ENCODE measurements around the gene RSRC2.
"Not testable (repeated sequence)": the region's sequence is repeated elsewhere in the genome, so short reads cannot be mapped to it uniquely, and the experiment has no call there.

The RSRC2 gene

GRCh38 chr12:122516544-122517361 lies 10.0 kb downstream of the RSRC2 start:
- DNase-seq: no peak

GRCh38 chr12:122515275-122515674 lies 11.5 kb downstream of the RSRC2 start:
- DNase-seq: no peak

- DNase-seq: no peak
Measured at GRCh38 chr12:122513660-122514059, 13.1 kb downstream of the RSRC2 start.

- DNase-seq: not testable (repeated sequence)
Measured at GRCh38 chr12:122513028-122513427, 13.7 kb downstream of the RSRC2 start.

GRCh38 chr12:122508163-122508562 lies 18.6 kb downstream of the RSRC2 start:
- no peak for DNase-seq

GRCh38 chr12:122506393-122506938 lies 20.3 kb downstream of the RSRC2 start:
- no peak for DNase-seq

- DNase-seq: no peak
Measured at GRCh38 chr12:122505419-122506051, 21.2 kb downstream of the RSRC2 start.

- DNase-seq: no peak
Measured at GRCh38 chr12:122503783-122504590, 22.7 kb downstream of the RSRC2 start.

- DNase-seq: no peak
Measured at GRCh38 chr12:122503147-122503751, 23.5 kb downstream of the RSRC2 start.

- no peak for DNase-seq
Measured at GRCh38 chr12:122501489-122501989, 25.2 kb downstream of the RSRC2 start.

GRCh38 chr12:122500685-122501488 lies 25.8 kb downstream of the RSRC2 start, which contains the start of gene ZCCHC8:
ZCCHC8 (minus strand) TSS chr12:122500932; CDS start chr12:122500840, 92 bp downstream.
- DNase-seq: peak; percentile 97

GRCh38 chr12:122499991-122500684 lies 26.6 kb downstream of the RSRC2 start:
- DNase-seq: peak; percentile 37 to 50

GRCh38 chr12:122495258-122495657 lies 31.5 kb downstream of the RSRC2 start:
- no peak for DNase-seq

- DNase-seq: not testable (repeated sequence)
Measured at GRCh38 chr12:122493222-122493621, 33.5 kb downstream of the RSRC2 start.

GRCh38 chr12:122491991-122492390 lies 34.7 kb downstream of the RSRC2 start:
- no peak for DNase-seq

GRCh38 chr12:122489038-122489437 lies 37.7 kb downstream of the RSRC2 start:
- no peak for DNase-seq

GRCh38 chr12:122487807-122488206 lies 38.9 kb downstream of the RSRC2 start:
- not testable (repeated sequence) for DNase-seq

GRCh38 chr12:122486805-122487426 lies 39.8 kb downstream of the RSRC2 start:
- DNase-seq: no peak

GRCh38 chr12:122486360-122486759 lies 40.4 kb downstream of the RSRC2 start:
- not testable (repeated sequence) for DNase-seq

- not testable (repeated sequence) for DNase-seq
Measured at GRCh38 chr12:122484385-122484784, 42.4 kb downstream of the RSRC2 start.
